Adrenal gland (tissue), 12 donors: ENCODE results near the gene HECW1. TPM values are rescaled to one million over a fixed set of nuclear protein-coding genes. Genes with fewer than 3 reads are reported as not detected.
"Not testable (repeated sequence)": the region's sequence is repeated elsewhere in the genome, so short reads cannot be mapped to it uniquely, and the experiment has no call there.

Source experiments
- DNase-seq, 7 donors: peaks; one replicate each; pipeline ENCODE4 v3.0.0-alpha.2; 2019 to 2020
- H3K27ac ChIP-seq, 5 donors: fragments of 200-600 bp; sonication (generic) in 4 of 5; 1 replicate in 3 of 5; 2 replicates in 2 of 5; pipeline versions ENCODE4 v1.5.1 to v1.8.0; 2016 to 2020; ENCODE audit warnings: mild to moderate bottlenecking in 1 of 5
- H3K27me3 ChIP-seq: fragments of 200-600 bp; 2 replicates; pipeline ENCODE4 v1.8.0; 2021
- H3K36me3 ChIP-seq, 2 donors: fragments of 200-600 bp; replicated peaks in 1 of 2; 1 replicate in 1 of 2; 2 replicates in 1 of 2; pipeline versions ENCODE4 v1.5.1 to v1.8.0; 2018 to 2022
- H3K4me1 ChIP-seq, 2 donors: fragments of 200-600 bp; replicated peaks in 1 of 2; 1 replicate in 1 of 2; 2 replicates in 1 of 2; pipeline versions ENCODE4 v1.5.1 to v1.8.0; 2018 to 2021
- H3K4me3 ChIP-seq, 4 donors: fragments of 200-600 bp; sonication (generic) in 3 of 4; one replicate each; pipeline ENCODE4 v1.5.1; 2016 to 2018
- H3K9me3 ChIP-seq, 3 donors: fragments of 200-600 bp; sonication (generic) in 1 of 3; replicated peaks in 1 of 3; 1 replicate in 2 of 3; 2 replicates in 1 of 3; pipeline versions ENCODE4 v1.5.1 to v1.8.0; 2016 to 2021
- POLR2A ChIP-seq, 2 donors: fragments of 450-650 bp; IDR thresholded peaks; one replicate each; pipeline ENCODE4 v1.6.1; 2017; ENCODE audit warnings: antibody characterized with exemption in 2 of 2, mild to moderate bottlenecking in 2 of 2, moderate library complexity in 1 of 2
- WGBS, 4 donors: extraction: QIAGEN DNeasy Blood & Tissue Kit in 2 of 4; methylation state at CpG; one replicate each; pipeline versions ENCODE4 v1.1.5 to v1.1.7; 2013 to 2017; 5-methylcytosine and 5-hydroxymethylcytosine counted together
- intact Hi-C, 2 donors: fragments of 100-400 bp; cut with DNase I; formaldehyde crosslinking; loops; one replicate each; pipeline versions ENCODE4 v1.14.1 to v1.15.0; 2022 to 2023
- polyA plus RNA-seq, 3 donors: library from polyadenylated mRNA; stranded (reverse); fragments of 200-250 nt in 2 of 3; fragments of 350-450 nt in 1 of 3; fragmentation: Illumina TruSeq in 1 of 3; extraction: RNeasy Lipid Tissue Mini Kit (QIAGEN cat#74804) in 1 of 3; gene quantifications; one replicate each; pipeline ENCODE4 v1.2.3, GENCODE V29; 2013 to 2014
- total RNA-seq, 9 donors: library from RNA; depleted of rRNA in 4 of 9; stranded (reverse); fragments of >200 nt in 4 of 9; fragments of 120-200 nt in 1 of 9; fragmentation: NEBNext Ultra II Directional in 1 of 9; extraction: Animal tissue kit (Norgen Biotek cat#: 25700) in 1 of 9; gene quantifications; one replicate each; pipeline versions ENCODE4 v1.1.0 to v1.2.4, GENCODE V29; 2013 to 2023
- TF ChIP-seq, protein P1 (sequence below), 6 experiments: fragments of 450-650 bp in 4 of 6; fragments of 200-600 bp in 2 of 6; sonication (generic) in 1 of 6; IDR thresholded peaks; 1 replicate in 5 of 6; 2 replicates in 1 of 6; pipeline versions ENCODE4 v1.5.1 to v1.8.0; 2016 to 2021; ENCODE audit warnings: antibody characterized with exemption in 6 of 6, mild to moderate bottlenecking in 2 of 6, moderate library complexity in 1 of 6
- donor health status: healthy with polysubstance abuse.
- donor health status: Bipolar disorder and iron deficiency.
- donor health status: DM: yes; HTN: yes; CAD: no.
- donor health status: DM: no; HTN: no; CAD: no.
- donor health status: DM: no; HTN: no; CAD: no.
- donor health status: DM: yes; HTN: yes; CAD: no.

HECW1 gene
- total and polyA plus RNA-seq, 12 donors: under 0.01 to 3.2 (median 0.06) TPM; not detected in 4

DNA sequence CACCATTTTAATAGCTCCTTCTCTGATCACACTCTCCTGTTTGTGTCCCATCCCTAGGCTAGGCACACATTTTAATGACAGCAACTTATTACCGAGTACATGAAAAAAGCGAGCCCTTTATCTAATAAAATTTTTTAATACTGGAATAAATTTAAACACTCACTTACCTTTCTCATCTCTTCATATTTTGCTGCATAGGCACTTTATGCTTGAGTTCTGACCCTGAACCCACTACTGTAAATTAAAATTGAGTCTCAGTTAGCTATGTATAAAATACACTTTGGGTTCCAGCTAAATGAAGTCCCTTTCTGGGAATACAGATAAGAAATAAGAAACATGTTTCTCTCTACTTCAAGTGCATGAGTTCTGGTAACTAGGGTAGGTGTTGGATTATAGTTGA, 104.6 kb downstream of the HECW1 start:
- no peak for DNase-seq
- H3K4me1 ChIP-seq: no peaks in the 10 kb centered on the region
- intact Hi-C loops: no loop called here
- TF ChIP-seq, protein P1, sequence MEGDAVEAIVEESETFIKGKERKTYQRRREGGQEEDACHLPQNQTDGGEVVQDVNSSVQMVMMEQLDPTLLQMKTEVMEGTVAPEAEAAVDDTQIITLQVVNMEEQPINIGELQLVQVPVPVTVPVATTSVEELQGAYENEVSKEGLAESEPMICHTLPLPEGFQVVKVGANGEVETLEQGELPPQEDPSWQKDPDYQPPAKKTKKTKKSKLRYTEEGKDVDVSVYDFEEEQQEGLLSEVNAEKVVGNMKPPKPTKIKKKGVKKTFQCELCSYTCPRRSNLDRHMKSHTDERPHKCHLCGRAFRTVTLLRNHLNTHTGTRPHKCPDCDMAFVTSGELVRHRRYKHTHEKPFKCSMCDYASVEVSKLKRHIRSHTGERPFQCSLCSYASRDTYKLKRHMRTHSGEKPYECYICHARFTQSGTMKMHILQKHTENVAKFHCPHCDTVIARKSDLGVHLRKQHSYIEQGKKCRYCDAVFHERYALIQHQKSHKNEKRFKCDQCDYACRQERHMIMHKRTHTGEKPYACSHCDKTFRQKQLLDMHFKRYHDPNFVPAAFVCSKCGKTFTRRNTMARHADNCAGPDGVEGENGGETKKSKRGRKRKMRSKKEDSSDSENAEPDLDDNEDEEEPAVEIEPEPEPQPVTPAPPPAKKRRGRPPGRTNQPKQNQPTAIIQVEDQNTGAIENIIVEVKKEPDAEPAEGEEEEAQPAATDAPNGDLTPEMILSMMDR (IDR thresholded peaks at IDR 0.05): no peak
- TF ChIP-seq POLR2A (IDR thresholded peaks at IDR 0.05): no peak
- WGBS, 4 donors: 83 to 91% (median 87%) methylated on average over 2 of the region's 2 CpGs
- no peaks in the 10 kb centered on the region for H3K9me3 ChIP-seq
- no peak overlapping the region for H3K4me3 ChIP-seq
- H3K36me3 ChIP-seq: no peaks in the 10 kb centered on the region
- H3K27me3 ChIP-seq: peaks cover 4% of the 10 kb centered on the region
- no peak overlapping the region for H3K27ac ChIP-seq

DNA sequence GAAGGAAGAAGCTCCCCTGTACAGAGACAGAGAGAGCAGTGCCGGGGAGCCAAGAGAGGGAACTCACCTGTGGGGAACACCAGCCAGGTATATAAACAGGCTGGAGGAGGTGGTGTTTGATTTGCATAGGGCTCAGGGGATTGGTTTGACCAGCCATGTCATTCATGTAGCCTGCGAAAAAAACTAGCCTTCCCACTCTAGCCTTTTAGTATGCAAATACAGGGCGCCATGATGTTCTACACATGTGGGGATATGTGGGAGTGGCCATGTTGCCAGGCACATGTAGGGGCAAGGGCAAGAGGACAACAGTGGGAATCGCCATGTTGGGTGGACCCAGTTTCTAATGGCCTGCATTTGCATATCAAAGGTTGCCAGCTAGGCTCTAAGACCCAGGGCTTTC, 106.5 kb downstream of the HECW1 start:
- H3K4me1 ChIP-seq, intact Hi-C loops, H3K9me3 ChIP-seq, DNase-seq, H3K27me3 ChIP-seq, H3K36me3 ChIP-seq, H3K4me3 ChIP-seq, H3K27ac ChIP-seq: not testable (repeated sequence)
- WGBS, 4 donors: 83 to 94% (median 89%) methylated on average over 4 of the region's 4 CpGs

DNA sequence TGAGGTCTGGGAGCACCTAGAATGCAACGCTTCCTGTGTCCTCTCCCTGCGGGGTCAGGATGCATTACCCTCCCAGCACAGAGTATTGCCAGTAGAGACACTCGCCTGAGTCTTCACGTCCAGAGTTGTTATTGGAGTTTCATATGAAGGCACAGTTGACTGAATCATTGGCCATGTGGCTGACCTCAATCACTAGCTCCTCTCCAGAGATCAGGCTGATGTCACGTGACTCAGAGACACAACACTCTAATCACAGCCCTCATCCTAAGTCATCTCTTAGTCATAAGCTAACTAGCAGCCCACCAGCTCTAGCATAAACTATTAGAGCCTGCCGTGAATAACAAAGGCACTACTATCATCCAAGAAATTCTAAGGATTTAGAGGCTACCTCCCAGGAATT, 107.8 kb downstream of the HECW1 start:
- Histone ChIP-seq H3K27ac (no peak overlapping the region), H3K4me1 (no peaks in the 10 kb centered on the region), H3K36me3 (no peaks in the 10 kb centered on the region), H3K4me3 (no peak overlapping the region), H3K27me3 (peaks cover 4% of the 10 kb centered on the region), H3K9me3 (no peaks in the 10 kb centered on the region)
- WGBS, 4 donors: 84 to 95% (median 86%) methylated on average over 6 of the region's 6 CpGs
- intact Hi-C loops: no loop called here
- TF ChIP-seq, protein P1 (IDR thresholded peaks at IDR 0.05): no peak
- no peak for TF ChIP-seq POLR2A (IDR thresholded peaks at IDR 0.05)
- DNase-seq: no peak

DNA sequence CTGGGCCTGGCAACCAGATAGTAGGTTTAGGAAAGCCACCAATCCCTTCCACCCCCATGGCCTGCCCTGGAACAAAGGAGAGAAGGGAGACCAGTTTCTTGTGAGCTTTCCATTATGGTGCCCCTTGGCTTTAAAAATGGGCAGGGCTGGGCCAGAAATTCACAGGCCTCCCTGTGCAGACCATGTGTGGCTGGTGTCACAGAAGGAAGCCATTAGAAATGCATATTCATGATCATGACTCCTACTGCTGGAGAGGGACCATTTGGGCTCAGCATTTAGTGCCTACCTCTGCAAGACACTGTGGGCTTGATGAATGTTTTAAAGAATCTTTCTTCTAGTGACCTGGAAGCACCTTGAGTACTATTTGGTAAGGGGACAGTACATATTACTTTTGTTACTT, 108.3 kb downstream of the HECW1 start:
- TF ChIP-seq, protein P1 (IDR thresholded peaks at IDR 0.05): no peak
- no peak for TF ChIP-seq POLR2A (IDR thresholded peaks at IDR 0.05)
- peaks cover 4% of the 10 kb centered on the region for H3K27me3 ChIP-seq
- no peak overlapping the region for H3K27ac ChIP-seq
- H3K36me3 ChIP-seq: no peaks in the 10 kb centered on the region
- intact Hi-C loops: no loop called here
- no peak for DNase-seq
- H3K4me3 ChIP-seq: no peak overlapping the region
- H3K9me3 ChIP-seq: no peaks in the 10 kb centered on the region
- H3K4me1 ChIP-seq: no peaks in the 10 kb centered on the region

DNA sequence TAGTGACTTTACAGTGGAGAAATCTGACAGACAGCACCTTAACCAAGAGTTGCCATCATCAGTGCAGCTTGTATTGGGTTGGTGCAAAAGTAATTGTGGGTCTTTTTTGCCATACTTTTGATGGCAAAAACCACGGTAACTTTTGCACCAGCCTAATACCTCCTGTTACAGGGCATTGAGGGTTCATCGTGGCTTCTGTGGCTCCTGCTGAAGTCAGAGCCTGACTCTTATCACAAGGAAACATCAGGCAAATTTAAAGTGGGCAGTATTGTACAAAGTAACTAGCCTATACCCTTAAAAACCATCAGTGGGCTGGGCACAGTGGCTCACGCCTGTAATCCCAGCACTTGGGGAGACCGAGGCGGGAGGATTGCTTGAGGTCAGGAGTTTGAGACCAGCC, 117.4 kb downstream of the HECW1 start:
- no peak for DNase-seq
- no peaks in the 10 kb centered on the region for H3K4me1 ChIP-seq
- peaks cover 3% of the 10 kb centered on the region for H3K27me3 ChIP-seq
- H3K27ac ChIP-seq: no peak overlapping the region
- 76 to 92% (median 77%) methylated on average over 5 of the region's 5 CpGs for WGBS, 4 donors
- no peak overlapping the region for H3K4me3 ChIP-seq
- H3K36me3 ChIP-seq: no peaks in the 10 kb centered on the region
- no peaks in the 10 kb centered on the region for H3K9me3 ChIP-seq
- TF ChIP-seq, protein P1 (IDR thresholded peaks at IDR 0.05): no peak
- no peak for TF ChIP-seq POLR2A (IDR thresholded peaks at IDR 0.05)
- intact Hi-C loops: no loop called here
